Superior temporal gyrus (tissue), 1 donor: ENCODE measurements around the gene PTPRC.

Source experiments
- DNase-seq: peaks from one replicate; pipeline ENCODE4 v3.0.0-alpha.2; 2016; ENCODE audit errors: extremely low spot score

Gene PTPRC

GRCh38 chr1:198672124-198672523 lies 33.3 kb downstream of the PTPRC start:
- DNase-seq, result no peak

DNA sequence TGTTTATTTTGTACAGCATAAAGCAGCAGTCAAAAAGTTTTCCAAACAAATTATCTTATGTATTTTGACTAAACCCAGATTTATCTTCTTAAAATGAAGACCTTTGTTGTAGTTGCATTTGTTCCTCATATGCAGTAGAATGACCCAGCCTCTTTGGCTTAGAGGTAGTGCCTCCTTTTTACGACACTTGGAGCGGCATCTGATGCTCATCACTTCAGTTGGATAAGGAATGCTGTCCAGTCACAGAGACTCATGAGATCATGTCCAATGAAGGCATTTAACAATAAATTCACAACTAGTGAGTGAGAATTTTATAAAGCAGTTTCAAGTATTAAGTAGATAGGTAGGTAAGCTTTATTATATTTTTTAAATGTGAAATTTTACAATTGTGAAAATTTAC lies 35.2 kb downstream of the PTPRC start:
- no peak for DNase-seq

- no peak for DNase-seq
Measured at GRCh38 chr1:198676253-198676652, 37.4 kb downstream of the PTPRC start.

GRCh38 chr1:198677027-198677426 lies 38.2 kb downstream of the PTPRC start:
- DNase-seq, result no peak

GRCh38 chr1:198677871-198678270 lies 39.0 kb downstream of the PTPRC start:
- DNase-seq, result no peak

GRCh38 chr1:198678301-198678836 lies 39.5 kb downstream of the PTPRC start:
- DNase-seq, result no peak

DNA sequence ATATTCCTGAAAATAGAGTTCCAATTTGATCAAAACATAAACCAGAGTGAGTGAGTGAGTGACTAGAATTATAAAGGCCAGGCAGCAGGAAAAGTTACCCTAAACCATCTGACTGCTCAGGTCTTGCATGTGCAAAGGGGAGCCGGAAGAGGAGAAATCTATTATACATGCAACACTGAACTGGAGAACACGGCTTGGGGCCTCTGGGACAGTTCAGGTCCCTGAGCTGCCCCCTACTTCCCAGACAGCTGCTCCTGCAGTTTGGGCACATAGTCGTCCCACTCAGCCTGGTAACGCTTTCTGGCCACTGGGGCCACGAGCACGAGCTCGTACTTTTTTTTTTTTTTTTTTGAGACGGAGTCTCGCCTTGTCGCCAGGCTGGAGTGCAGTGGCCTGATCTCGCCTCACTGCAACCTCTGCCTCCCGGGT lies 40.1 kb downstream of the PTPRC start:
- no peak for DNase-seq

GRCh38 chr1:198679535-198680173 lies 40.8 kb downstream of the PTPRC start:
- DNase-seq, result no peak

GRCh38 chr1:198680174-198680875 lies 41.5 kb downstream of the PTPRC start:
- DNase-seq, result no peak

DNA sequence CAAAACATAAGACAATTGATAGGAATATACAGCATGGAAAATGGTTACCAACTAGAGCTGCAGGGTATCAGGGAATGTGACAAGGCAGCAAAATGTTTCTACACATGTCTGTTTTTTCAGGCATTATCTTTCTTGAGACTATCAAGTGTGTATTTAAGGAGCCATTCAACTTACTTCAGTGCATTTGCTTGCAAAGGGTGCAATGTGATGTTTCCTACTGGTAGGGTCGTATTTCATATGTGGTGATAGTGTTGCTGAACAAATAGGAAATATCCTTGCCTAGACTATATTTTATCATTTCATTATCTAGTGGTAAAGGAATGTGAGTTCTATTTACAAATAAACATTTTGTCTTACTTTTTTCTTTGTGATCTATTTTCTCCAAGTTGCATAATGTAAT lies 42.4 kb downstream of the PTPRC start:
- no peak for DNase-seq

GRCh38 chr1:198681831-198682759 lies 43.3 kb downstream of the PTPRC start:
- peak; percentile 71 for DNase-seq

GRCh38 chr1:198682850-198683249 lies 44.0 kb downstream of the PTPRC start:
- no peak for DNase-seq

DNA sequence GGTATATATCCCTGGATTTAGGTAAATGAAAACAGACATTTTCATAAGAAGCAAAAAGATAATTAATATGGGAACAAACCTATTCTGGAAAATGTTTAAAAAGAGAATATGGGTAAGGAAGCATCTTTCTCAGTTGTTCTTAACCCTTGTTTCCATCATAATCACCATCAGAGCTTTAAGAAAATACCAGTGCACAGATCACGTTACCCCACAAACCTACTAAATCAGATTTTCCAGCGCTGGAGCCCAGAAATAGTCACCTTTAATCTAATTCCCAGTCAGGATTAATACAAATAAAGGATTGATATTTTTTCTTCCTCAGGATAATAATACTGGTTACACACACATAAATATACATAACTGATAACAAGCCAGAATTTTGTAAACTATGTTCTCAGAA lies 44.6 kb downstream of the PTPRC start:
- no peak for DNase-seq

- peak; percentile 72 for DNase-seq
Measured at GRCh38 chr1:198686069-198686728, 47.4 kb downstream of the PTPRC start.

DNA sequence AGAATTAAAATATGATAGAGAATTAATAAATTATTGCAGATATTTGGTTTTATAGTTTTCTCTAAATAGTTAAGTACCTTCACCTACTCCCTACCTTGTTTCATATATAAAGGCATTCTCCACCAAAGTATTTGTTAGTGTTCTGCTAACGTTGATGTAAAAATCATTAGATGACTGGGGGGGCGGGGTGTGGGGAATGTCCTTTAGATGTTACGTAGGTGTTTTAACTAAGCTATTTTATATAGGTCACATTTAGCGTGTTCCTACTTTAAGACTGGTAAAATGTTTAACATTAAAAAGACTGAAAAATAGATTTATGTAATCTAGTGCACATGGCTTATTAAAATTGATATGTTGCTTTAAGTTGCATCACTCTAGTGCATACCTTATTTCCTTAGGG lies 48.6 kb downstream of the PTPRC start:
- no peak for DNase-seq

DNA sequence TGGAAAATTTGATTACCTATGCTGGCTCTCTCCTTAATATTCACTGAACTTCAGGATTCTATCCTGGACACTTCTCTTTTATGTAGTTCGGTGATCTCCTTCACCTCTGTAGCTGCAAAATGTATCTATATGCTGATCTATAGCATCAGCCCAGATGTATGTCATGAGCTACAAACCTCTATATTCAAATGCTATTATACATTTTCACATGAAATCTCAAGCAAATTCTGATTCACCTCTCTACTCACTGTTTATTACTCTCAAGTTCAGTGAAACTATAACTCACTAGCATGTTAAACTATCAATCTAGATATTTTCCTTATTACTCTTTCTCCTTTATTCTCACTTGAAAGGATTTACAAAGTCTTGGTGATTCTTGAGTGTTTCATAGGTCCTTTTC lies 52.2 kb downstream of the PTPRC start:
- DNase-seq, result no peak

GRCh38 chr1:198693321-198693720 lies 54.5 kb downstream of the PTPRC start:
- no peak for DNase-seq

- DNase-seq, result no peak
Measured at GRCh38 chr1:198694542-198694941, 55.7 kb downstream of the PTPRC start.

DNA sequence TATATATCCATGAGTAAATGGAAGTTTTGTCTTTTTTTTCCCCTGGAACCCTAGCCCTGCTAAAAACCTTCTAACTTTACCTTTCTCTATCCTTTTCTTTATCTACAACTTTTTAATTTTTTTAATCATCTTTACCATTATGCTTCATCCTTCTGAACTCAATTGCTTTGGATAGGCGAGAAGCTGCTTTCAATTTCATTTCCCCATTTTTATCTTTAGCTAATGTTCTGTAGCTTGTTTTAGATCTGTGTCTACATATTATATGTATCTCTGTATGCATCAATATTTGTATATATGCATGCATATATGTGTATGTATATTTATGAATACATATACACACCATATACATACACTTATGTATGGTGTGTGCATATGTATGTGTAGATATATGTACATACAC lies 57.4 kb downstream of the PTPRC start:
- DNase-seq, result no peak

GRCh38 chr1:198699167-198700015 lies 60.6 kb downstream of the PTPRC start:
- no peak for DNase-seq

GRCh38 chr1:198700016-198700392 lies 61.2 kb downstream of the PTPRC start:
- DNase-seq, result no peak
